SKM-1 (cell line): ENCODE results near the gene GLP1R.

Experiments used
- DNase-seq: peaks from one replicate; lab custom pipeline; 2025; ENCODE audit not compliant: unreplicated experiment; lab: John Stamatoyannopoulos, UW

GLP1R gene

DNA sequence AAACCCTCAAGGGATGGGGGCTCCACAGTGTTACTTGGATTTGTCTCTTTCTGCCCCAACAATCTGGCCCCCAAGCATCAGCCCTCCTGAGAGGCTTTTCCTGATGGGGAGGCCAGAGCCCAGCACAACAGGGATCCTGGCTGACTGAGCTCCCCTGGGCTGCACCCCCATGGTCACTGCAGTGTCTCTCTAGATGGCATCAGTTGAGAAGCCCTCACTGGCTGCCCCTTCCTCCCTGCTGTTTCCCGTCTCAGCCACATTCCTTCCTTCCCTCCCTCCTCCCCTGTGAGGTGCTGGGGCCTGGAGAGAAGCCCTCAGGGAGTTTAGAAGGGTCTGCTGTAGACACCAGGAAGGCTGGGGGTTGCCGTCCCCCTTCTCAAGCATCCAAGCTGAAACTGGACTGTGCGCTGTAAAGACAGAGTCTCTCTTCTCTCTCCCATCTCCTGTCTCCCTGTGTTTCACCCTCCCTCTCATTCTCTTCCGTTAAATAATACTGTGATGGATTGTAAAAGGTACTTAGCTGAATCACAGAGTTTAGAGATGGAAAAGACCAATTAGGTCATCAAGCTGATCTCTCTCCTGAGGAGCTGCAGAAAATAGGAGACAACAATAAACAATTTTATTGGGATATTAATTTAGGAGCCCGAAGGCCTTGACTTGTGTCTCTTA, 36.7 kb downstream of the GLP1R start:
- no peak for DNase-seq

DNA sequence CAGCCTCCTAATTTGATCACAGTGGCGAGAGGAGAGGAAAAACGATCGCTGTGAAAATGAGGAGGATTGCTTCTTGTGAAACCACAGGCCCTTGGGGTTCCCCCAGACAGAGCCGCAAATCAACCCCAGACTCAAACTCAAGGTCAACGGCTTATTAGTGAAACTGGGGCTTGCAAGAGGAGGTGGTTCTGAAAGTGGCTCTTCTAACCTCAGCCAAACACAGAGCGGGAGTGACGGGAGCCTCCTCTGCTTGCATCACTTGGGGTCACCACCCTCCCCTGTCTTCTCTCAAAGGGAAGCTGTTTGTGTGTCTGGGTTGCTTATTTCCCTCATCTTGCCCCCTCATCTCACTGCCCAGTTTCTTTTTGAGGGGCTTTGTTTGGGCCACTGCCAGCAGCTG, 37.7 kb downstream of the GLP1R start:
- no peak for DNase-seq

DNA sequence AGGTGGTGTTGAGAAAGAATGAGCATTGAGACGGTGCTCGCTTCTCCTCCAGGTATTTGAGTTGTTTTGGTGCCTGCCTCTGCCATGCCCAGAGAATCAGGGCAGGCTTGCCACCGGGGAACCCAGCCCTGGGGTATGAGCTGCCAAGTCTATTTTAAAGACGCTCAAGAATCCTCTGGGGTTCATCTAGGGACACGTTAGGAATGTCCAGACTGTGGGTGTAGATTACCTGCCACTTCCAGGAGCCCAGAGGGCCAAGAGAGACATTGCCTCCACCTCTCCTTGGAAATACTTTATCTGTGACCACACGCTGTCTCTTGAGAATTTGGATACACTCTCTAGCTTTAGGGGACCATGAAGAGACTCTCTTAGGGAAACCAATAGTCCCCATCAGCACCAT, 38.1 kb downstream of the GLP1R start:
- DNase-seq: no peak

DNA sequence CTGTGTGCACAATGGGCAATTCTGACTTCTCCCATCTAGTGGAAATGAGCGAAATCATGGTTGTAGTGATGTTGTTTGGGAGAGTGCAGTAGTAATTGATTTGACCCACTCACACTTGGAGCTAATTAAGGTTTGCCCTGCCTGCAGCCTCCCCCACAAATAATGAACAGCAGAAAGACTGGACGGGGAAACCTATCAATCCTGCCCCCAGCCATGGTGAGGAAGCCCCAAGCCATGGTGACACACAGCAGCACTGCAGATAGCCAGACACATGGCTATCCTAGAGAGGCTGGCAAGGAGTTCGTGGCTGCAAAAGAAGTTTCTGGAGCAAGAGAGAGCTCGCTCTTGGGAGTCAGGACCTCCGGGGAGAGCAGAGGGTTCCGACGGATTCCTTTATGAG, 38.6 kb downstream of the GLP1R start:
- DNase-seq: no peak

GRCh38 chr6:39088331-39088730, 39.8 kb downstream of the GLP1R start:
- DNase-seq: no peak

- DNase-seq: no peak
Measured at GRCh38 chr6:39090036-39090435, 41.5 kb downstream of the GLP1R start.

DNA sequence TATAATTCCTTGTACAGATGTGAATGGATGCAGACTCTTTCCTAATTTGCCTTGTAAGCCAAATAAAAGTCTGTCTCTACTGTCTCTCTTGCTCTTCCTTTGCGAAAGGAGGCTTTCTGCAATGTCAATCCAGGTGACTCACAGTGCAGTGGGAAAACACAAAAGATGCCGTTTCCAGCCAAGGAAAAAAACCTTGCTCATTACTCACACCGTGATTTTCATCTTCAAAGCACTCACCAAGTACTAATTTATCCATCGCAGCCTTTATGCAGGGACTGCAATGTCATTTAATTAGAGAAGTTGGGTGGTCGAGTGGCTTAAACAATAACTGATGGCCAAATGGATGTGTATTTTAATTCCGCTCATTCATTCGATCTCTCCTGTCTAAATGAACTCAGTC, 42.6 kb downstream of the GLP1R start:
- DNase-seq: no peak

DNA sequence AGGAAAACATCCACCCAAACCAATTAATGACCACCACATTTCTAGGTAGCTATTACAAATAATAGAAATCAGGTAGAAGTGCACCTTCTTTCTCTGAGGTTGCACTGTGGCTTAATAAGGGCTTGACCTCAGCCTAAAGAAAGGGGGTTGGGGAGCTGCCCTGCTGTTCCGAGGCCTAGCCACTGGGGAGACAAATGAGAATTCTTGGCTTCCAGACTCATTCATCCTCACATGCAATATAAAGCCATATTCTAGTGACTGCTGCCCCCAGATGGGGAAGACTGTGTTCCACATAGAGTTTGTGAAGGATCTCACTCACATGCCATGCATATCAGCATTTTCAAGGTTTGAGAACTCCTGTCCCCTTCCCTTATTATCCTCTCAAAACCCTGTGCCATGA, 43.5 kb downstream of the GLP1R start:
- no peak for DNase-seq

DNA sequence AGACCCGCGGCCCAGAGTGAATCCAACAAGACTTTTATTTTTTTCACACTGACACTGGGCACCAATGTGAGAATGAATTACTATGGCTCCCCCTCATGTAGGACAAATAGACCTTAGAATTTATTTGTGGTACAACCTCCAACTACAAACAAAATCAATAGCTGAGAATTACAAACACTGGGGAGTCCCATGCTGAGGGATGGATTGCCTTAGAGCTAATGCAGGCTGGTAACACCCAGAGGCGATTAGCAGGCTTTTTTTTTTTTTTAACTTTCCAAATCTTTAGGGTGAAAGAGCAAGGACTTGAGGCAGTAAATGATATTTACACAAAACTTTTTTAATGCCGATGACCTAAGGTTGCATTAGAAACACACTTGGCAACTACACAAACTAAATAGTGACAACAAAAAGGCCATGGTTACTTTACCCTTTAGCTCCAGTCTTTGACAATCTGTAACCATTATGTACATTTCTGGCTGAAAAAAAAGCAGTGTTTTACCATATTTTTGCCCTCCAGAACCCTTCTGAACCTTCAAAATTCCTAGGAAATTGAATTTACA, 44.6 kb downstream of the GLP1R start:
- DNase-seq: no peak

DNA sequence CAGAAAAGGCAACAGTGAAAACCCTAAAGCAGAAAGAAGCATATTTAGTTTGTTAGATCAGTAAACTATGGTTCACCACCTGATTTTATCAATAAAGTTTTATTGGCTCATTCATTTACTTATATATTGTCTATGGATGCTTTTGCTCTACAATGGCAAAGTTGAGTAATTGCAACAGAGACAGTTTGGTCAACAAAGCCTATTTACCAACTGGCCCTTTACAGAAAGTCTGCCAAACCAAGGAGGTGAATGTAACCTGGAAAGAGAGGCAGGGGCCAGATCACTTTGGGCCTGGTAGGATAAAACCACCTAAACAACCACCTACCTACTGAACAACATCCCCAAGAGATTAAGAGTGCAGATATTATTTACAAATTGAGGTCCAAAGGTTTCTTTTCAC, 47.0 kb downstream of the GLP1R start:
- DNase-seq: no peak

DNA sequence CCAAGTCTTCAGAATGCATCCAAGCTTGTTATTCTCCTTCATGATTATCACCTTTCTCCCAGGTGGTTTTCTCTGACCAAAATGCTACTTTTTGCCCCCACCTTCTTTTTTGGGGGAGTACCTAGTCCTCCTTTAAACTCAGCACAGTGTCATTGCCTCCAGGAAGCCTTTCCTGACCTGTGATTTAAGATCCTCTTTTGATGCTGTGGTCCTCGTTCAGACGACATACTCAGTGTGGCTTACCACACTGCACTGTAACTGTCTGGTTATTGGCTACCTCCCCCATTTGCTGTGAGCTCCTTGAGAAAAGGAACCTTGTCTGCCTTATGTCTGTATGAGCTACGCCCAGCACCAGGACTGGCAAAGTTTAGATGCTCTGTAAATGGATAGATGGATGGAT, 51.8 kb downstream of the GLP1R start:
- DNase-seq: no peak

DNA sequence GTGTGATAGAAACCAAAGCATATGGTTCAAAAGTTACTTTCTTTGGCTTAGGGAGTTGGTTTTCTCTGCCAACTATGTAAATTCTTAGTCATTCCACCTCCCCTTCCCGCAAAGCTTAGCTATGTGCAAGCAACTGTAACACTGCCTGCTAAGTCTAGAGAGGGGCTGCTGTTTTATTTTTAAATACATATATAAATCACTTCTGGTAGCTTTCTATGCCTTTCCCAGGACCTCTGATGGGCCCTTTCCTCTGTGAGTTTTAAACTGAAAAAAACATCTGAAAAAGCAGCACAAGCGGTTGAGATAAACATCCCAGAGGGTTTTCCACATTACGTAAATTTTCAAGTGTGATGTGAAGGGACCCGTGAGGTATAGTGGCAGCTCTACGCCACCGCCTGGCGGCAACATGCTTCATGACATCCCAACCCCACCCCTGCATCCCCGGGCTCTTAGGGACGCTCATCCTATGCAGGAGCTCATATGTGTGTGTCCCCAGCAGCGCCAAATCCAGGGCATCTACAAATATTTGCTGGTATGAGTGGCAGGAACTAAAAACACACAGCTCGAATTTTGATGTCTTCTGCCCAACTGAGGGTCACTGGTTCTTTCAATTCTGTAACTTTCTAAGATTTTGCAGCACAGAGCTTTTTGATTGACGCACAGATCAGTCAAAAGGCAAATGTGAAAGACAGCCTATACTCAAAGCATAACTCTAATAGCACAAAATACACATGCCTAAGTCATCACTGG, 53.7 kb downstream of the GLP1R start:
- no peak for DNase-seq

- DNase-seq: no peak
Measured at GRCh38 chr6:39102821-39103136, 54.2 kb downstream of the GLP1R start.

DNA sequence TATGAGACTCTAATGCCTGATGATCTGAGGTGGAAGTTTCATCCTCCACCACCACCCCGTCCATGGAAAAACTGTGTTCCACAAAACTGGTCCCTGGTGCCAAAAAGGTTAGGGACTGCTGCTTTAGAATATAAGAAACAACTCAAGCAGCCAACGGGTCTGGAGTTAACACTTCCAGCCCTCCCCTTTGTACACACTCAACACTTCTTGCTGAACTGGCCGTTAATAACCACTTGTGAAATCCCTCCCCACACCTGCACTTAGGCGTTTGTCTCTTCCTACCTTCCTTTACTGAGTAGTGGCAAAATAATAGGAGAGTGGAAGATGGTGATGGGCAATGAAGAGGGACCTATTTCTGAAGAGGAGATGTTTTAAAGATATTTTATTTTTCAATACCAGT, 55.9 kb downstream of the GLP1R start:
- no peak for DNase-seq

DNA sequence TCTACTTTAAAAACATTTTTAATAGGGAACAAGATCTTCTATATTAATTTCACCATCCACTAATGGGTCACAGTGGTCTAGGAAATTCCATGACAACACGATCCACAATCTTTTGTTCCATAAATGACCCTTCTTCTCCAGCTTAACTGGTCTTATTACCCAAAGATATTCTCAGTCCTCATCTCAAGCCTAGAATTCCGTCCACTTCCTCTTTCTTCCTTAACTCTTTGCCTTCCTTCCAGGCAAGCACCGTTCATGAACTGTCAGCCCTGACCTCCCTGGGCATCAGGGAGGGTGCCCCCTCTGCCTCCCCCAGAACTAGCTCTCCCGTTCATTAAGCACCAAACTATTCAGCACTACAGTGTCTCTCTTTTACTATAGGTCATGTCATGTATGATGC, 58.5 kb downstream of the GLP1R start:
- DNase-seq: no peak

DNA sequence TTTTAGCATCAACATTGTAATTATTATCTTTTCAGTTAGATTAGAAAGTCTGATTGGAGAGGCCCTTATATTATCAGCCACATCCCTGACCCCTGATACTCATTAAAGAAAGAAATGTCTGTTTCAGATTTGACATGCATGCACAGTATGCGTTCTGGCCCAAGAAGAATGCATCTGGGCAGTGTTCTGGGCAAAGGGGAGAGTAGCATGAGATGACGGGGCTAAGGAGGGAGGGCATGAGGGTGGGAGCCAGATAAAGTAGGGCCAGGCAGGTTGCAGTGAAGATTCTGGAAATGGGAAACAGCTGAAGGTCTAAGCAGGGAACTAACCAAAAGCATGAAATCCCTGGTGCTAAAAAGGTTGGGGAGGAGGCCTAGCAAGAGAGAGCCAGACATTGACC, 59.1 kb downstream of the GLP1R start:
- DNase-seq: no peak

GRCh38 chr6:39108041-39108839, 59.7 kb downstream of the GLP1R start:
- no peak for DNase-seq

DNA sequence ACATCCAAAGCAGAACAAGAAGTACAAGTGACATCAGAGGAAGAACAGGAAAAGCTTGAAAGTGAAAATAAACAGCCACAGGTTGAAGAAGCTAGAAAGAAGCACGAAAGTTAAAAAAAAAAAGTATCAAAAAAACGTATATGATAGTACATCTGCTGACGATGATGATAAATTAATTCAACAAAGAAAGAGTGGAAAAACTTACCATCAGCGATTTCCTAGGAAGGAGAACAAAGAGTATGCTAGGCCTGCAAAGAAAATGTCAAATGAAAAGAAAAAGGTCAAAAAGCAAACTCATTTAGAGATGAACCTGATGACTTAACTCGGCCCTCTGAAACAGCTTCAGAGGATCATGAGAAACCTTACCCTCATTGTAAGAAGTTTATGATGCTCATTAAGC, 62.7 kb downstream of the GLP1R start:
- no peak for DNase-seq

- no peak for DNase-seq
Measured at GRCh38 chr6:39113788-39114187, 65.2 kb downstream of the GLP1R start.

DNA sequence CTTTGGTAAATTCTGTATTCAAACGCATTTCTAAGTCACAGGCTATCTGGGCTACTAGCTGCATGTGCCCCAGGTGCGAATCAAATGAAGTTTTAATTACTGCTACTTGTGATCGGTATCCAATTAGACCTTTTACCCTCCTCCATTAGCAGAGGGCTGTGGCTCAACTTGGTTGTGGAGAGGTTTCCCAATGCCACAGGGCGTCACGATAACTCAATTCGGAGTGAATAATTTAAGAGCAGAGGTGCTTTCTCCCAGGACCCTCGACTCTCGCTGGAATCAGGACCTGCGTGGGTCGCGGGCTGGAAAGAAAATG, 65.8 kb downstream of the GLP1R start:
- DNase-seq: no peak

DNA sequence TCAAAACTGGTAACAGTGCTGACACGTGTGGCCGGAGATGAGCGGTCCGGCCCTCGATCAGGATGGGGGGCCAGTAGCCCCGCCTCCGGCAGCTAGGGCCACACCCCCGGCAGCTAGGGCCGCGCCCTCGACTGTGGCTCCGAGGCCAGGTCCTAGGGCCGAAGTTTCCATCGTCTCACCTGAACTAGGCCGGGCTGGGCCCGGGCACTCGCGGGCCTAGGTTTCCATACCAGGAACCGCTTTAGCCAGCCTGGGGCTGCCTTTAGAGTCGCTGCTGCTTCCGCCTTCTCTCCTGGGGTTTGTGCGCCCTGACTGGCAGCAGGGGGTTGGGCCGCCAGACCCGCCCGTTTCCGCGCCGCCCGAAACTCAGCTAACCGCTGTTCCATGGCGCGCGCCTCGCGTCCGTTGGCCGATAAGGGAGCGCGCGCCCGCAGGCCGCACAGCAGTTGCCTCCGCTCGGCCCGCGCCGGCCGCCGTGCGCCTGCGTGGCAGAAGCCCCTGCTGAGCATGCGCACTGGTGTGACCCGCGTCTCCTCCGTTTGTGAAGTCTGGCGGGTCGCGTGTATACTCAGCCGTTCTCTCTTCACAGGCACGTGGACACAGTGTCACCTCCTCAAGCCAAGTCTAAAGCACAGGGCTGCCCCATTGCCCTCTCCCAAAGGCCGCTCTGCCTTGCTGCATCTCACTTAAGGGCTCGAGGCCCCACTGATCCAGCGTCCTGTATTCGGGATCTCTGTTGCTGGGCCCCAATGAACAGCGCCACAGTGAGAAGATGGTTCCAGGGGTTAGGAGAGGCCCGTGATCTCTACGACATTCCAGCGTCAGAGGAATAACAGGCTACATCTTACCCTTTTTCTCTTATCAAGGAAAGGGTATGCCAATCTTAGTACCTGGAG, 66.4 kb downstream of the GLP1R start, which contains the start of gene SAYSD1:
Gene SAYSD1 (minus strand): TSS at position 483 of the 896 bp plus-strand sequence. CDS start 97 bp downstream, at position 386.
- peak; percentile 86 for DNase-seq
